Activated T-helper 2 cell treated with anti-CD3 and anti-CD28 coated beads, Interferon-gamma antibody, Interleukin-2, Interleukin-4, amounts not matched to agents 10 μg/mL and 5 μg/mL and 100 μg/mL, durations not matched to agents 14 hours and 24 hours and 36 hours (primary cell): ENCODE data around the gene ADAM23. TPM values are rescaled to one million over a fixed set of nuclear protein-coding genes. Genes with fewer than 3 reads are reported as not detected.

ENCODE experiments used
- DNase-seq: peaks from one replicate; pipeline ENCODE4 v3.0.0; 2021; ENCODE audit warnings: low spot score
- H3K27ac Mint-ChIP-seq: one replicate; pipeline ENCODE4 v1.8.0; 2021; ENCODE audit warnings: mixed read lengths
- H3K27me3 Mint-ChIP-seq: one replicate; pipeline ENCODE4 v1.8.0; 2021; ENCODE audit warnings: low read depth, mixed read lengths
- H3K36me3 Mint-ChIP-seq: one replicate; pipeline ENCODE4 v1.8.0; 2021; ENCODE audit warnings: low read depth, mixed read lengths
- H3K4me1 Mint-ChIP-seq: one replicate; pipeline ENCODE4 v1.8.0; 2021; ENCODE audit warnings: low read depth, mixed read lengths
- H3K4me3 Mint-ChIP-seq: one replicate; pipeline ENCODE4 v1.8.0; 2021; ENCODE audit warnings: low read depth, mild to moderate bottlenecking, moderate library complexity, mixed read lengths
- H3K9me3 Mint-ChIP-seq: one replicate; pipeline ENCODE4 v1.8.0; 2021; ENCODE audit warnings: mixed read lengths
- intact Hi-C: fragments of 100-400 bp; cut with micrococcal nuclease; formaldehyde crosslinking; loops from one replicate; pipeline ENCODE4 v1.15.1; 2023
- total RNA-seq: library from RNA; stranded (reverse); gene quantifications from 2 replicates; pipeline ENCODE4 v1.2.3, GENCODE V29; 2022

Gene ADAM23
- total RNA-seq, 1 donor from 2014 or later, result 0.23 TPM

DNA sequence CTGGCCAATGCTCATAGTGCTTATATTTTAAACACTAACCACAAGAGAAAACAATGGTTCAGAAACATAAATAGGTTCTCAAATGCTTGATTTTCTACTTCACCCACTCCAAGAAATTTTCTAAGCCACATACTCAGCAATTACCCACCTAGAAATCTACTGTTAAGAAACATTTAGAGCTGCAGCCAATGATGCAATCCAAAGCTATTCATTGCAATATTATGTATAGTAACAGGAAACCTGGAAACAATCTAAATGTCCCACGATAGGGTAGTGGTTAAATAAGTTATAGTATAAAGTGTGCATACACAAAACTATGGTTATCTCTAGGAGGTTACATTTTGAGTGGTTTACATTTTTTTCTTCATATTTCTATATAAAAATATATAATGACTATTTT, 204.7 kb downstream of the ADAM23 start:
- no peaks in the 10 kb centered on the region for H3K36me3 Mint-ChIP-seq
- intact Hi-C loops, result no loop called here
- peaks cover 3% of the 10 kb centered on the region for H3K27me3 Mint-ChIP-seq
- H3K4me1 Mint-ChIP-seq, result no peaks in the 10 kb centered on the region
- no peak overlapping the region for H3K27ac Mint-ChIP-seq
- no peaks in the 10 kb centered on the region for H3K9me3 Mint-ChIP-seq
- no peak overlapping the region for H3K4me3 Mint-ChIP-seq
- no peak for DNase-seq

DNA sequence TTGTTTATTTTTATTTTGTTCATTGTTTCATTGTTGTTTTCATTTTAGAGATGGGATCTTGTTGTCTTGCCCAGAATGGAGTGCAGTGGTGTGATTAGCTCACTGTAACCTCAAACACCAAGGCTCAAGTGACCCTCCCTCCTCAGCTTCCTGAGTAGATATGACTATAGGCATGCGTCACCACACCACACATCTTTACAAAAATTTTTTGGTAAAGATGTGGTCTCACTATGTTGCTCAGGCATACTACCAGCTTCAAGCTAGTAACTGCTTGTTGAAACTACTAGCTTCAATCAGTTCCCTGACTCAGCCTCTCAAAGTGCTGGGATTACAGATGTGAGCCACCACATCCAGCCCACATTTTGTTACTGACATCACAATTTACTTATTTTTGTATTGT, 213.8 kb downstream of the ADAM23 start:
- Mint-ChIP-seq H3K36me3 (no peaks in the 10 kb centered on the region), H3K27me3 (no peaks in the 10 kb centered on the region), H3K27ac (no peak overlapping the region), H3K4me1 (no peaks in the 10 kb centered on the region), H3K4me3 (no peak overlapping the region), H3K9me3 (peaks cover 7% of the 10 kb centered on the region)
- no peak for DNase-seq
- intact Hi-C loops, result no loop called here

DNA sequence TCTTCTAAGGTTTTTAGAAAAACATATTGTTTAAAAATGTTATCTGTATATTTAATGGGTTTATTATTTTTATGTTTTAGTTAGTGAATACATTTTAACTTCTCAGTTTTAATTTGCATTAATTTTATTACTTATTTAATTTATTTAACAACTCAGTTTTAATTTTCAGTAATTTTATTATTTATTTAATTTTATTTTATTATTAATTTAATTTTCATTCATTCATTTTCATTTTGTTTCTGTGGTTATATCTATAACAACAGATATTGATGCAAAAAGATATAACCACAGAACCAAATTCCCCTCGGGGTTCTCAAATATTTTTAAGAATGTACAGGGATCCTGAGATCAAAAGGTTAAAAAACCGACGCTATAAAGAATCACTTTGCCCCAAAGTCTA, 221.9 kb downstream of the ADAM23 start:
- peaks cover 5% of the 10 kb centered on the region for H3K27me3 Mint-ChIP-seq
- H3K9me3 Mint-ChIP-seq, result no peaks in the 10 kb centered on the region
- no peaks in the 10 kb centered on the region for H3K36me3 Mint-ChIP-seq
- intact Hi-C loops, result no loop called here
- DNase-seq, result no peak
- no peak overlapping the region for H3K27ac Mint-ChIP-seq
- no peak overlapping the region for H3K4me3 Mint-ChIP-seq
- no peaks in the 10 kb centered on the region for H3K4me1 Mint-ChIP-seq

Other genes starting within 250 kb of the ADAM23 start
- 10.8 TPM in 2 replicates for gene ZDBF2, start 168.9 kb upstream of the ADAM23 start, total RNA-seq
- gene FAM237A, start 199.0 kb downstream of the ADAM23 start, total RNA-seq, result not detected in 2 replicates